ENCODE data around the gene SHOC1.

- TF ChIP-seq CTCF (conservative IDR thresholded peaks at IDR 0.05) (no peak), ZFX (IDR thresholded peaks at IDR 0.05) (no peak)
Measured at GRCh38 chr9:111838439-111838838, 43.7 kb upstream of the SHOC1 start.

All from C4-2B (cell line).